Endothelial cell of umbilical vein (primary cell): ENCODE data around the gene OTUD1. TPM values are rescaled to one million over a fixed set of nuclear protein-coding genes. Genes with fewer than 3 reads are reported as not detected.

Experiments
- BruUV-seq: library from RNA; stranded (reverse); fragments of 400-500 nt; replicated peaks from 2 replicates; lab custom pipeline; 2021; lab: Mats Ljungman, UMichigan
- CTCF ChIA-PET: fragments of 300-600, 350-600 bp; sonication (Branson Sonifier 250); formaldehyde crosslinking; loops from one replicate; lab custom pipeline; 2021; ENCODE audit warnings: antibody characterized with exemption, inconsistent platforms; lab: Charles Lee
- POLR2A ChIA-PET: fragments of 300-600, 350-600 bp; sonication (Branson Sonifier 250); formaldehyde crosslinking; loops from one replicate; lab custom pipeline; 2021; ENCODE audit warnings: antibody characterized with exemption, inconsistent platforms; lab: Charles Lee
- DNase-seq: peaks from one replicate; pipeline ENCODE4 v3.0.0-alpha.2; 2011; ENCODE audit warnings: low read depth, low spot score
- FAIRE-seq: peaks from 2 replicates; lab custom pipeline; 2011; peaks lifted over from hg19 to GRCh38; lab: Jason Lieb, UNC
- H2AFZ ChIP-seq: 2 replicates; pipeline ENCODE4 v1.6.0; 2012; ENCODE audit warnings: low read depth, low read length, control low read depth, inconsistent platforms
- H3K27ac ChIP-seq: 2 replicates; pipeline ENCODE4 v1.5.1; 2011; ENCODE audit warnings: low read depth, mild to moderate bottlenecking, control low read depth, low read length, moderate library complexity; ENCODE audit not compliant: insufficient read depth
- H3K27me3 ChIP-seq, 2 experiments: 2 replicates each; pipeline versions ENCODE4 v1.6.0 to v1.6.1; 2011; ENCODE audit warnings: low read length in 2 of 2, mixed read lengths in 1 of 2; ENCODE audit not compliant: control insufficient read depth in 2 of 2, insufficient read depth in 2 of 2
- H3K36me3 ChIP-seq, 2 experiments: 2 replicates in 1 of 2; 3 replicates in 1 of 2; pipeline ENCODE4 v1.5.1; 2011; ENCODE audit warnings: low read length in 2 of 2, mild to moderate bottlenecking in 1 of 2, moderate library complexity in 1 of 2; ENCODE audit not compliant: control insufficient read depth in 2 of 2, insufficient read depth in 2 of 2; ENCODE audit errors: extremely low read depth in 1 of 2
- H3K4me1 ChIP-seq: 3 replicates; pipeline ENCODE4 v1.5.1; 2011; ENCODE audit warnings: mild to moderate bottlenecking, low read length; ENCODE audit not compliant: control insufficient read depth, insufficient read depth; ENCODE audit errors: extremely low read depth
- H3K4me2 ChIP-seq: 2 replicates; pipeline ENCODE4 v1.6.1; 2011; ENCODE audit warnings: low read length, control low read depth, mixed read lengths; ENCODE audit not compliant: insufficient read depth
- H3K4me3 ChIP-seq, 3 experiments: fragments of 200-600 bp in 1 of 3; sonication (generic), shearing (Covaris generic) in 1 of 3; replicated peaks in 1 of 3; 2 replicates each; pipeline ENCODE4 v1.5.1; 2011 to 2016; ENCODE audit warnings: control low read depth in 3 of 3, low read length in 3 of 3, mild to moderate bottlenecking in 2 of 3, inconsistent platforms in 1 of 3, low read depth in 1 of 3, moderate library complexity in 1 of 3; ENCODE audit not compliant: insufficient read depth in 1 of 3
- H3K79me2 ChIP-seq: 2 replicates; pipeline ENCODE4 v1.6.0; 2012; ENCODE audit warnings: low read length, inconsistent platforms; ENCODE audit not compliant: control insufficient read depth, insufficient read depth
- H3K9ac ChIP-seq: replicated peaks from 2 replicates; pipeline ENCODE3; 2011; ENCODE audit warnings: low read length, control low read depth; ENCODE audit not compliant: insufficient read depth; ENCODE audit errors: extremely low read depth
- H3K9me1 ChIP-seq: replicated peaks from 3 replicates; pipeline ENCODE4 v1.6.0; 2011; ENCODE audit warnings: mild to moderate bottlenecking, low read length; ENCODE audit not compliant: control insufficient read depth, insufficient read depth; ENCODE audit errors: extremely low read depth
- H3K9me3 ChIP-seq: replicated peaks from 2 replicates; pipeline ENCODE4 v1.5.1; 2012; ENCODE audit warnings: low read length, inconsistent platforms; ENCODE audit not compliant: control insufficient read depth, insufficient read depth
- H4K20me1 ChIP-seq: replicated peaks from 2 replicates; pipeline ENCODE3; 2011; ENCODE audit warnings: mild to moderate bottlenecking, low read length; ENCODE audit not compliant: control insufficient read depth, insufficient read depth; ENCODE audit errors: extremely low read depth
- CTCF ChIP-seq, 2 donors: IDR thresholded peaks; 1 replicate in 1 of 2; 2 replicates in 1 of 2; pipeline ENCODE4 v1.5.1; 2011; ENCODE audit warnings: low read length in 2 of 2, mild to moderate bottlenecking in 2 of 2, moderate library complexity in 2 of 2, control low read depth in 1 of 2, inconsistent platforms in 1 of 2, low read depth in 1 of 2; ENCODE audit not compliant: insufficient read depth in 1 of 2; ENCODE audit errors: extremely low read depth in 1 of 2
- EZH2 ChIP-seq: IDR thresholded peaks from 2 replicates; pipeline ENCODE4 v1.6.1; 2012; ENCODE audit warnings: borderline replicate concordance, low read depth, mild to moderate bottlenecking, moderate library complexity, low read length, inconsistent platforms; ENCODE audit not compliant: severe bottlenecking
- FOS ChIP-seq: IDR thresholded peaks from 2 replicates; pipeline ENCODE4 v1.6.1; 2011; ENCODE audit warnings: mild to moderate bottlenecking, low read length, moderate library complexity, borderline replicate concordance; ENCODE audit not compliant: insufficient read depth
- GATA2 ChIP-seq: IDR thresholded peaks from 2 replicates; pipeline ENCODE4 v1.7.0; 2011; ENCODE audit warnings: low read depth, mild to moderate bottlenecking, moderate library complexity, mixed read lengths, low read length; ENCODE audit not compliant: insufficient read length, insufficient read depth
- JUN ChIP-seq: IDR thresholded peaks from 2 replicates; pipeline ENCODE4 v1.6.1; 2011; ENCODE audit warnings: borderline replicate concordance, low read depth; ENCODE audit not compliant: insufficient read length, insufficient read depth
- MAX ChIP-seq: IDR thresholded peaks from 2 replicates; pipeline ENCODE4 v1.6.1; 2011; ENCODE audit not compliant: insufficient read depth, insufficient read length
- MYC ChIP-seq: IDR thresholded peaks from one replicate; pipeline ENCODE4 v1.6.1; 2011; ENCODE audit warnings: mild to moderate bottlenecking, low read depth, low read length
- POLR2A ChIP-seq: IDR thresholded peaks from 2 replicates; pipeline ENCODE4 v1.6.1; 2012; ENCODE audit warnings: low read depth, mild to moderate bottlenecking, control low read depth, low read length
- POLR2AphosphoS5 ChIP-seq: IDR thresholded peaks from 2 replicates; pipeline ENCODE4 v1.6.1; 2012; ENCODE audit warnings: low read depth, mild to moderate bottlenecking, control low read depth, low read length, moderate library complexity; ENCODE audit not compliant: insufficient read depth
- dilution Hi-C: fragments of 300-500 bp; cut with MboI; formaldehyde crosslinking; loops from one replicate; pipeline ENCODE4 v1.15.0; 2019; ENCODE audit warnings: low sequenced_read_pairs; ENCODE audit not compliant: extremely low pct_ligation_motif_present
- intact Hi-C: fragments of 100-400 bp; cut with micrococcal nuclease; formaldehyde crosslinking; loops from one replicate; pipeline ENCODE4 v1.10.0; 2022
- polyA plus RNA-seq, 4 experiments: library from polyadenylated mRNA; depleted of rRNA in 3 of 4; stranded (reverse) in 3 of 4; unstranded in 1 of 4; fragments of >200 nt; gene quantifications; 2 replicates each; pipeline versions ENCODE4 v1.2.1 to v1.2.3, GENCODE V29; 2011 to 2012; ENCODE audit warnings: missing spikeins in 1 of 4
- total RNA-seq: library from RNA; stranded (reverse); gene quantifications from 2 replicates; pipeline ENCODE4 v1.2.3, GENCODE V29; 2021

OTUD1 gene
- total and polyA plus RNA-seq, 2 donors (not counting 3 experiments of a cell fraction or from before 2014, with no cell fraction given), result 2.2 to 4.8 TPM

GRCh38 chr10:23461557-23461956 lies 22.7 kb downstream of the OTUD1 start:
- H3K4me3 ChIP-seq, result no peak overlapping the region
- H3K36me3 ChIP-seq, result no peaks in the 10 kb centered on the region
- BruUV-seq, result no TSS peak
- FAIRE-seq (no peak), DNase-seq (no peak)
- TF ChIP-seq JUN, result no peak
- no peak for TF ChIP-seq MYC
- no peak for TF ChIP-seq GATA2
- no peak for TF ChIP-seq CTCF (IDR thresholded peaks at IDR 0.05; ENCODE audit: extremely low read depth in 1 of 2, insufficient read depth in 1 of 2, low read depth in 1 of 2, low read length in 2 of 2)
- TF ChIP-seq POLR2AphosphoS5, result no peak
- TF ChIP-seq FOS, result no peak
- no peak for TF ChIP-seq EZH2
- no peak for TF ChIP-seq MAX
- TF ChIP-seq POLR2A, result no peak
- H3K9me3 ChIP-seq, result no peaks in the 10 kb centered on the region
- no peak overlapping the region for H3K4me2 ChIP-seq
- H2AFZ ChIP-seq, result no peak overlapping the region
- H3K9me1 ChIP-seq, result no peaks in the 10 kb centered on the region
- no peaks in the 10 kb centered on the region for H3K79me2 ChIP-seq
- ChIA-PET POLR2A (no interaction called here), CTCF (no interaction called here)
- H3K9ac ChIP-seq, result no peak overlapping the region
- no peak overlapping the region for H3K27ac ChIP-seq
- H4K20me1 ChIP-seq, result no peaks in the 10 kb centered on the region
- dilution Hi-C loops (no loop called here), intact Hi-C loops (no loop called here)
- H3K4me1 ChIP-seq, result no peaks in the 10 kb centered on the region
- H3K27me3 ChIP-seq, result no peaks in the 10 kb centered on the region
